Left kidney (tissue), 2 donors: ENCODE measurements around the gene MSX2. TPM values are rescaled to one million over a fixed set of nuclear protein-coding genes. Genes with fewer than 3 reads are reported as not detected.
"Not testable (repeated sequence)": the region's sequence is repeated elsewhere in the genome, so short reads cannot be mapped to it uniquely, and the experiment has no call there.

ENCODE experiments used
- DNase-seq: peaks from one replicate; pipeline ENCODE4 v3.0.0-alpha.2; 2013
- polyA plus RNA-seq: library from polyadenylated mRNA; unstranded; fragments of 120-200 nt; gene quantifications from one replicate; pipeline ENCODE4 v1.2.1, GENCODE V29; 2013; ENCODE audit not compliant: insufficient read length

MSX2 gene
- polyA plus RNA-seq, 1 donor = 1.0 TPM

DNA sequence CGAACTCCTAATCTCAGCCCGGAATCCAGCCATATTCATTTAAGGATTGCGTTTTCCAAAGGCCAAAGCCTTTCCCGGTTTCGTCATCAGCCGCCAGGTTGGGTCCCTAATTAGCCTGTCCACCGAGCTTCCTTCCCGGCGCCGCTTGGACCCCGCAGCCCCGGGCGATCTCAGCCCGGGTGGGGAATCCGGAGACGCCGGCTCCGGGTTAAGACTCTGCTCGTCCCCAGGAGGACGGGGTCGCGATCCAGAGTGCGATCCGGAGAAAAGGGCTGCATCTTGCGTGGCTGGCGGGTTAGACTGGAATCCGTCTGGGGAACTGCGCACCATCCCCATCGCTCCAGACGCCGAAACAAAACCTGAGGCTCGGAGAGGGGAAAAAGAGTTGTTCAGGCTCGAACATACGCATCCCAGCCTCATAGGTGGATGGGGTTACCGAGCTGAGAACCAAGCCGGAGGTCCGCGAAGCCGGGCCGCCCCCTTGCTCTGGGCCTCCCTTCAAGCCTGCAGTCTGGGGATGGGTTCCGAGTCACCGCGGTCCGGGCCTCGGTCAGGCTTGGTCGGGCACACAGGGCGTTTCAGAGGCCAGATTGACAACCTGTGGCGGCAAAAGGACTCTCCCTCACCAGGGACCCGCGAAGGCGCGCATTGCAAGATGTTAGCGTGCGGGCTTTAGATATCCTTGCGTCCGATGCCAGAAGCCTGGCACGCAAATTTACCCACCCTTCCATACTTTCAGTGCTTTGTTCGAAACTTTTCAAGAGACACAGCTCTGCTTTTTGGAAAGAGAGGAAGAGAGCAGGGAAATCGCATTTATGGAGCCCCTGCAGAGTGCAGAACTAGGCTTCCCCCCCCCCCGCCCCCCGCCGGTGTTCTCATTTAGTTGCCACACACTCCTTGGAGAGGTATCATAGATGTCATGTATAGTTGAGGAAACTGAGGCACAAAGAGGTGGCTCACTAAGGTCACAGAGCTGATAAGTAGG is 7.9 kb downstream of the MSX2 start:
- DNase-seq = no peak

DNA sequence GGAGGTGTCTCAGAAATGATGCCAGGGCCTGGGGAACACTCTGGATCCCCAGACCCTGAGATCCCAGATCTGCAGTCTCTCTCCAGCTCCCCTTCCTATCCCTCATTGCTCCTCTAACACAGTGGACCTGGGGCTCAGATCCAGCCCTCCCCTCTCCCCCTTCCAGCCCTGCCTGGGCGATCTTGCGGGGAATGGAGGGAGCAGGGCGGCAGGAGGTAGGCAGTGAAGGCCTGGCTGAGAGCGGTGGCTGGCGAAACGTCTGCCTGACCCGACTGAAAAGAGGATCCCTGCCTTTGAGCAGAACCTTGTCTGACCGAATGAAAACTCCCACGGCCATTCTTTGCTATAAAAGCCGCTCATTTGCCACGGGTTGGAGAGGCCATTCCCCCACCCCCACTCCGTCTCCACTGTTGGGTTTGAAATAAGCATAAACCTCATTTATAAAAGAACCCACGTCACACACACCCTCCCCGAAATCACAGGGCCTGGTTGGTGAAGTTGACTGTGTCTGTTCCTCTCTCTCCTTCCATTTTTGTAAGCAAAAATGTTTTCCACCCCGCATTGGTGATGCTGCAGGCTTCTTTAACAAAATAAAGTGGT is 8.8 kb downstream of the MSX2 start:
- DNase-seq = no peak

DNA sequence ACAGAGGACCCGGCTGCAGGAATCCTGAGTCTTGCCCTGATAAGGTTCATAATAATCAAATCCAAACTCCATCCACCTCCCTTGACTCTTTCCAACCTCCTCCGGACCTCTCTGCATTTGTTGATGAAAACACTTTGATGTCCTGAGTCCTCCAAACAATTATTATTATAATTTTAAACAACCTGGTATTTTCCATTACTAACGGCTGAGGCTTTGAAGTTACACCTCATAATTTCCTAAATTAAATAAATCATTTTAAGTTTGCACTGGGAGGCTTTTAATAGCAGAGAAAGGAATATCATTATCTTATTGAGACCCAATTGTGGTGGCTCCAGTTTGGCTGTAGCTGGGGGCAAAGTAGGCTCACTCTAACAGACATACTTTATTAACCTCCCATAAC is 9.5 kb downstream of the MSX2 start:
- DNase-seq = no peak

DNA sequence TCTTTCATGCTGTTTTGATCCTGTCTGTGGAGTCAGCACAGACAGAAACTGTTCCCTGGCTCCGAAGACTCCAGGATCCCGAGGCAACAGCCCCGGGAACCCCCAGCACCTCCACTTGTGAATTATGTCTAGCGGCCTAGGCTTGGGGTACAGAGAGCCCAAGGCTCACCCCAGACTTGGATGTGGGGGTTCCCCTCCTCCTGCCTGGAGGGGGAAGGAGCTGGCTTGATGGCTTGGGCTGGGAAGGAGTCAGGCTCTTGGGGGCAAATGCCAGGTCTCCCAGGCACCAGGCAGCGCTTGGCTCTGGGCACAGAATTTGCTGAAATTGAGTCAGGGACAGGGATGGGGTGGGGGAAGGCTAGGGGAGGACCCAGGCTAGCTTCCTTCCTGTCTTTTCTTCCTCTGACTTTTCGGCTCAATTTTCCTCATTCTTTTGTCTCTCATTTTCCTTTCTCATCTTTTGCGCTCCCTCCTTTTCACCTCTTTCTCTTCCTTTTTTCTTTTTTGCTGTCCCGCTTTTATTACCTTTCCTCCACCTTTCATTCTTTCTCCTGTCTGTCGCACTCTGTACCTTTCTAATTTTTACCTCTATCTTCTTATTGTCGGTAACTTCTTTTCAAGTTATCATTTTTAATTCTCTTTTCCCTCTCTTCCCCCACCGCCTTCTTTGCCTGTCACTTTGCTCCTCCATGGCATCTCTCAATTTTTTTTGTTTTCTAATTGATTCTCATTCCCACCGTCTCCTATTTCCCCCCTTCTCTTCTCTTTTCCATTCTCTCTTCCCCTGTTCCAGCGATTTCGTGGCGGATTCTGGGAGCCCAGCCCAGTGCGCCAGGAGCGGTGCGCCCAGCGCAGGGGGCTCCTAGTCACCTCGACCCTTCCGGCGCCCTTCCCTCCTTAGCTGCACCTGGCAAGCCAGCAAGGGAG is 10.5 kb downstream of the MSX2 start:
- no peak for DNase-seq

DNA sequence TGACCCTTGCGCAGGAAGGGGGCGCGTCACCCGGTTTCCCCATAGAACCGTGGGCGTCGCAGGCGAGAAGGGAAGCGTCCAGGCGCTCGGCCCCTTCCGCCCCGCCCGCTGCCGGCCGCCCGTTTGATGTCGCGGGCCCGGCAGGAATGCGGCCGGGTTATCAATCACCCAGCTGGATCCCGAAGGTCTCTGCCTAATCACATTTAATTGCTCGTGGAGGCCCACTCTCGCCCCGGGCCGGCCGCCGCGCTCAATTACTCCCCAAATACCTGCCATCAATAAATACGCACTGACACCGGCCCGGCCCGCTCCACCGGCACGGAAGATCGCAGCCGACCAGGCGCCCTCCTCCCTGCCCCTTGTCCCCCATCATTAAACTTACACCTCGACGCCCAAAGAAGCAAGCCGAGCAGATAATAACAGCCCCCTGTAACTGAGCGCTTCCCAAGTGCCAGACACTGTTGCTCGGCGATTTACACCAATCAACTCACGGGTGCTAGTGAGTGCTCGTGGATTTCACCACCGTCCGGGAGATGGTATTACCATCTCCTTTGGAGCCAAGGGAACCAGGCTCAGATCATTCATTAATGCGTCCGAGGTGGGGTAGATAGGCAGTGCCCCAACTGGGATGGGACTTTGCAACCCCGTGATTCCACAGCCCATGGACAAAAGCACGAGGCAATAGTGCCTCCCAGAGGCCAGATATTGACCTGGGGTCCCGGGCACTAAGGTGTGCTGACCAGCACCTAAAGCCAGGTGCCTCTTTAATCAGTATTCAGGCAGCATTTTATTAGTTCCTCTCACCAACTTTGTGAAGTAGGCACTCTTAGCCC is 11.3 kb downstream of the MSX2 start:
- DNase-seq = no peak

DNA sequence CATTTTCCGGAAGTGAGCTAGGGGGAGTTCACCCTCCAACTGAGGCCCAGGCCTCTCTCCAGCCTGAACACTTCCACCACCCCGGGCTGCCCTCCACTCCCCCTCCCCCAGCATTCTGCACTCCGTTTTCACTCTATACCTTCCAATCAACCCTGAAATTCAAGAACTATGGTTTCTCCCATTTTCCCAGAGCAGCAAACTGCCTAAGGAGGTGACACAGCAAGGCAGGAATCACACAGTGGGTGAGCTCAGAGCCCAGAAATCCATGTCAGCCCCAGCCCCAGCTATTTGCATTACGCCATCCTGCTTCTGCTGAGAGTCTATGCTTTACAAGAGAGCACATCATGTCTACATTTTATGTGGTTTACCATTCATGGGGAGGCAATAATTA is 11.9 kb downstream of the MSX2 start:
- DNase-seq = no peak

DNA sequence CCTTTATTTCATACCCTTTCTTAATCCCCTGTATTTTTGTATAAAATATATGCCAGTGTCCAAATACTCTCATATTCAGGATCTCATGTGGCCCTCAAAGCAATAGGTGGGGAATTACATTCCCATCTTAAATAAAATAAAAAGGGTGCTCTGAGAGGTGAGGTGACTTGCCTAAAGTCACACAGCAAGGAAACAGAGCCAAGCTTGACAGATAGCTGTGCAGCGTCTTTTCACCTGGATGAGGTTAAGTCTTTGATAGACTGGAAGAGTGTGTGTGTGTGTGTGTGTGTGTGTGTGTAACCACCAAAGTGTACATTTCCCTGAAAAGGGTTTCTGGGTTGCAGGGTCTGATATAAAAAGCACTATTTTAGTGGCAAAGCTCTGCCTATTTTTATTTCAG is 12.4 kb downstream of the MSX2 start:
- DNase-seq = no peak

DNA sequence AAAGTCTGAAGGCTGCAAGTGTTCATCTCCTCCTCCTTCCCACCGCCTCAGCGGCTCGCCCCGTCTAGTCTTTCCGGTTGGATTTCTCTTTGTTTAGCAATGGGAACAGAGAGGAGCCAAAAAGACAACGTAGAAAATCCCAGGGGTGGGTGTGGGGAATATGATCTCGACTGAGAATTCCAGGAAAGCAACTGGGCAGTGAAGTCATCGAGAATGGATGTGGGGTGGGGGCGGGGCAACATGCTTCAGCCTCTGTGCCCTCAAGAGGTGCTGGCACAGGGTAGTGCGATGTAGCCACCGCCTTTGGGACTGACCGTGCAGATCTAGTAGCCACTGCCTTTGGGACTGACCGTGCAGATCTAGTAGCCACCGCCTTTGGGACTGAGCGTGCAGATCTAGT is 12.9 kb downstream of the MSX2 start:
- DNase-seq = no peak

DNA sequence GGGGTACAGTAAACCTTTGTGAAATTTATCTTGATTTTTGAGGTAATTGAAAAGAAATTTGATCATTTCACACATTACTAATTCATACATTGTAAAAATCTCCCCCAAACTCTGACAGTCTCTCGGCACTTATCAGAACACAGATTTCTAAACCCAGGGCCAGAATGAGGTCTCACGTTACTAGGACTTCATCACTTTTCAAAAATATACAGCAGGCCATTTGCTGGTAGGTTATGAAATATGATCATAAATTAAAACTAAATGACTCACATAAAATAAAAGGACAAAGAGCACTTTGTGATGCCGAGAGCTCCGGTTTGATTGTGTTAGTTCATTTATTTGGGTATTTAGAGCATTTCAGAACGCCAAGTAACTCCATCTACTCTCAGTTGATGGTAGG is 17.0 kb downstream of the MSX2 start:
- DNase-seq = no peak

DNA sequence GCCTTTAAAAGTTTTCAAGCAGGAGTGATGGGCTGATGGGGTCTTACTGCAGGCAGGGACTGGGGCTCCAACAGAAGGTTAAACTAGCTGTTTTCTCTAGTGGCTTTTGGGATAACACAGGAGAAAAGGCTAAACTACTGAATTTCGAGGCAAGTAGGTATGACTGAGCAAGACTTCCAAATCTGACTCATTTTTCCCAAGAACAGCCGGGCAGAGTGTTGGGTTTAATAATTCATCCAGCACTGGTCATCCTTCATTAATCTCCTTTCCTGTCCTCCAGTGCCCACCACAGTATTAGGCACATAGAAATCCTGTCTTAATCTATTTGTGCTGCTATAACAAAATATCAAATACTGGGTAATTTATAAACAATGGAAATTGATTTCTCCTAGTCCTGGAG is 20.5 kb downstream of the MSX2 start:
- no peak for DNase-seq

DNA sequence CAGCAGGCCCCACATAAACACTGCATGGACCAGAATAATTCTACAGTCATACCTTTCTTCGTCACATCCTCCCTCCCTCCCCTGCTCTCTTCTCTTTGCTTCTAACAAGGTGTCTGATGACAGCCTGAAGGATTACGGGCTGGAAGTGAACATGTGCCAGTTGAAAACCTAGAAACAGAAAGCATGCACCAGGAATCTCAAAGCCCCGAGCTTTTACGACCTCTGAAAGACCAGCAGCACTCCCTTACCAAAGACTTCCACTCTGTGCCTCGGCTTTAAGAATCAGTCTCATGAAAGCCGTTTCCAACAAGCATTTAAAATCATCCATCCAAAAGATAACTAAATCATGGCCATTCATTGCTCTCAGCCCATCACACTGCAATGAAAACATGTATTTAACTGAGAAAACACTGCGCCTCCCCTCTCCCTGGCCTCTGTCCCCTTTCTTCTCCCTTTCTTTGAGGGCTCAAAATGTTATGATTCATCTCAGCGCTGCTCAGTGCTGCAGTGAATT is 21.3 kb downstream of the MSX2 start:
- DNase-seq = no peak

DNA sequence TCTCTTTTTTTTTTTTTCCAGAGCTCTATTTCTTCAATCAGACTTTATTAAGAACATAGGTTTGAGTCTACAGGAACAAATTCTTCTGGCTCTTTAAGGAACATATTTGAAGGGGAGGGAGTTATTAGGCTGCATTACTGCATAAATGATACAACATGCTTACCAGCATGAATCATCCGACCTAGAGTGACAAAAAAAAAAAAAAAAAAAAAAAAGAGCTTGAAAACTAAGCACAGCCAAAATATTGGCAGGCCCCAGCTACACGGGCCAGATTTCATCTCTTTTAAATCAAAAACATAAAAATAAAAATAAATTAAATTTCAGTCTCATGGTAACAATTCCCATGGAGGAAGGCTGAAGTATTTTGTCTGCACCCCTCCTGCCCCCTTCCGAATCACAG is 26.3 kb downstream of the MSX2 start:
- DNase-seq = no peak

DNA sequence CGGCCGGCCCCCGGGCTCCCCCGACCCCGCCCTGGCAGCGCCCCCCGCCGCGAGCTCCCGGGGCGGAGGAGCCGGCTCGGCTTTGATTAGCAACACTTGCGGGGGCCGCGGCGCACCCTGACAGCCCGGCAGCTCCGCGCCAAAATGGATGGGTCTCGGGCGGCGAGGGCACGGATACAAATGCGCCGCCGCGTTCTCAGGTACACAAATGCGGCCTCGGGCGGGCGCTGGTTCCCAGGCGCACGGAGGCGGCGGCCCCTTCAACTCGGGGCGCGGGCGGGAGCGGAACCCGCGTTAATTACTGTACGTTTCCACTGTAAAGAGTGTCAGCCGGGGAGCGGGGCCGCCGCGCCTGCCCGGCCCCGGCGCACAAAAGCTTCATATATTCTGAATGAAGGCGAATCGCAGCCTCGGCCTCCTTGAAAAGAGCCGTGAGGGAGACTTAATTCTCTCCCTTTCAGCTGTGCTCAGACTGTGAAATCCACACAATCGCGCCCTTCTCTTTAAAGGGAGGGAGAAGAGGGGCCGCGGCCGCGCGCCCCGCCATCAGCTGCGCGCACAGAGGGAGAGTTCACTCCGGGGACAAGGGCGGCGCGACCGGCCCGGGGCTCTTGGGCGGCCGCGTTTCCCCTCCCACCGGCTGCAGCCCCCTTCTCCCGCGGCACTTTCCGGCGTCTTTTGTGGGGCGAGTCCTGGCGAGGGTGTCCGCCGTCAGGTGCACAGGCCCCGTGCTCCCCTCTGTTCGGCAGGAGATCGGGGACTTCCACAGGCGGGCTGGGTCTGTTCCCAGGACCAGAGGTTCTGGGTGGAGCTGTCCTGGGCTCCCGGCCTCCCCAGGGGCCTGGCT is 27.0 kb downstream of the MSX2 start:
- DNase-seq = no peak

DNA sequence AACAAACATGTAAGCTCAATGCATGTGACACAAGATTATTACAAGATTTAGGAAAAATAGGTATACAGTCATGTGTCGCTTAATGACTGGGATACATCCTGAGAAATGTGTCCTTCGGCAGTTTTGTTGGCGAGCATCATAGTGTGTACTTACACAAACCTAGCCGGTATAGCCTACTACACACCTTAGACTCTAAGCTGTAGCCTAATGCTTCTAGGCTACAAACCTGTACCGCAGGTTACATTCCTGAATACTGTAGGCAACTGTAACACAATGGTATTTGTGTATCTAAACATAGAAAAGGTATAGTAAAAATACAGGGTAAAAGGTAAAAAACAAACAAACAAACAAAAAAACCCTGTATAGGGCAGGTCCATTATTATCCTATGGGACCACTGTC is 27.7 kb downstream of the MSX2 start:
- DNase-seq = no peak

DNA sequence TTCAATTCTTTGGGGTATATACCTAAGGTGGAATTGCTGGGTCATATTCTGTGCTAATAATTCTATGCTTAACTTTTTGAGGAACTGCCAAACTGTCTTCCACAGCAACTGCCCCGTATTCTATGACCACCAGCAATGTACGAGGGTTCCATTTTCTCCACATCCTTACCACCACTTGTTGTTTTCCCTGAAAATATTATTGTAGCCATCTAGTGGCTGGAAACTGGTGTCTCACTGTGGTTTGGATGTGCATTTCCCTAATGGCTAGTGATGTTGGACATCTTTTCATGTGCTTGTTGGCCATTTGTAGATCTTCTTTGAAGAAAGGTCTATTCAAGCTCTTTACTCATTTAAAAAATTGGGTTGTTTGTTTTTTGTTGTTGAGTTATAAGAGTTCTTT is 30.7 kb downstream of the MSX2 start:
- DNase-seq = no peak

DNA sequence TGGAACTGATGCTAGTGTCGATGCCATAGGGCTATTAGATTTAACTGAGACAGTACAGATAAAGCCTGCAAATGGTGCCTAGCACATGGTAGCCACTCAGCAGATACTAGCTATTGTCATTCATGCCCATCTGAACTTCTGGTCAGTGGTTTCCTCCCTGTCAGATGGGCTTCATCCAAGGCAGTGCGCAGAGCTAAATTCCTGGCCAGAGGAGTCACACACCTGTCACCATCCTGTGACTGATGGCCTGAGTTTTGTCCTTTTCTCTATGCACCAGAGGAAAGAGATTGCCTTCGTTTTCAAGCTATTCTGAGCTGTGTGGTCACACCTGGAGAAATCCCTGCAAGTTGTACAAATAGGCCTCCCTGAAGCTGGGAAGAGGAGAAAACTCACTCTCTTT is 34.7 kb downstream of the MSX2 start:
- no peak for DNase-seq

DNA sequence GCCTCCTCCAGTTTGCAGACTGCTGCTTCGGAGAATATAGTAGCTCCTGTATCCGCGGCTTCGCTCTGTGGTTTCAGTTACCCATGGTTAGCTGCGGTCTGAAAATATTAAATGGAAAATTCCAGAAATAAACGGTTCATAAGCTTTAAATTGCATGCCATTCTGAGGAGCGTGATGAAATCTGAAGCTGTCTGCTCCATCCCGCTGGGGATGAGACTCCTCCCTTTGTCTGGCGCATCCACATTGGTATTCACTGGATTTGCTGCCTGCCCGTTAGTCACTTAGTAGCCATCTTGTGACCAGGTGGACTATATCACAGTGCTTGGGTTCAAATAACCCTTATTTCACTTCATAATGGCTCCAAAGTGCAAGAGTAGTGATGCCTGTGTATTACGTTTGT is 36.3 kb downstream of the MSX2 start:
- DNase-seq = no peak

DNA sequence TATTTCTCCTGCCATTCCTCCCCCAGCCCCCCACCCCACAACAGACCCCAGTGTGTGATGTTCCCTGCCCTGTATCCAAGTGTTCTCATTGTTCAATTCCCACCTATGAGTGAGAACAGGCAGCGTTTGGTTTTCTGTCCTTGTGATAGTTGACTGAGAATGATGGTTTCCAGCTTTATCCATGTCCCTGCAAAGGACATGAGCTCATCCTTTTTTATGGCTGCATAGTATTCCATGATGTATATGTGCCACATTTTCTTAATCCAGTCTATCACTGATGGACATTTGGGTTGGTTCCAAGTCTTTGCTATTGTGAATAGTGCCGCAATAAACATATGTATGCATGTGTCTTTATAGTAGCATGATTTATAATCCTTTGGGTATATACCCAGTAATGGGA is 37.0 kb downstream of the MSX2 start:
- DNase-seq = not testable (repeated sequence)

DNA sequence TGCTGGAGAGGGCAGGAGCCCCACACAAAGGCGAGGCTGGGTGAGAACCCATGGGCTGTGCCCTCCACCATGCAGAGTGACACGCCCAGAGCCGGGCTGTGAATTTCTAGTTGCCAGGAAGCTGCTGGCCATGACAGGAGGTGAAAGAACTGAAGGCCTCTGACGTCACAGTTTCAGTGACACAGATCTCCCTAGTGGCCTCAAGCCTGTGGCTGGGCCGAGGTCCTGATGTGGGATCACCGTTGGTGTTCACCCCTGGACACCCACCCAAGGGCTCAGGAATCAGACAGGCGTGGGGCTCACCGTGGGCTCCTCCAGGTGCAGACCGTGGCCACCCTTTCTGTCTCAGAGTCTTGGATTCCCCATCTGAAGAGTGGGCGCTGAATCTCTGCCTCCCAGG is 39.9 kb downstream of the MSX2 start:
- DNase-seq = no peak

DNA sequence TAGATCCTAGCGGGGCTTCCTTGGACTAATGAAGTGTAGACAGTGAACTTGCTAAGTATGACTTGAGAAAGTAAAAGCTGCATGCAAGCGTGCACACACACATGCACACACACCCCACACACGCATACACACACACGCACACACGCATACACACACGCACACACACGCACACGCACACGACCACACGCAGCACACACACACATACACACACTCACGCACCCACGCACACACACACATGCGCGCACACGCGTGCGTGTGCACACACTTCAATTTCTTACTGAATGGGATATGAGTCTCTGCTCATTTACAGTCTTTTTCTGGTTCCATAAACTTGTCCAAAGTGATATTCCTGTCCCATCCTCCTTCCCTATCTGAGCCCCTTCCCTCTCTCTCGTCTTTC is 41.2 kb downstream of the MSX2 start:
- no peak for DNase-seq

DNA sequence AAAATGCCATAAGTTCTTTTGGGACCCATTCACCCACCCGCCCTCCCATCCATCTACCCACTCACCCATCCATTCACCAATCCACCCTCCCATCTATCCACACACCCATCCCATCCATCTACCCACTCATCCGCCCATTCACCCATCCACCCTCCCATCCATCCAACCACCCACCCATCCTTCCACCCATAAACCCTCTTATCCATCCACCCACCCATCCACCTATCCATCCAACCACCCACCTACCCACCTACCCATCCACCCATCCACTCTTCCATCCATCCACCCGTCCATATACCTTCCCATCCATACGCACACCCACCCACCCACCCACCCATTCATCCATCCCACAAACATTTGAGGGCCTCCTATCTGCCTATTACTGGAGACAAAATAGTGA is 43.3 kb downstream of the MSX2 start:
- no peak for DNase-seq
